Measurements from ENCODE around the gene SFXN4. TPM values are rescaled to one million over a fixed set of nuclear protein-coding genes. Genes with fewer than 3 reads are reported as not detected.
A peak's percentile ranks its signal among the peaks of the same experiment; 100 is the strongest.

Gene SFXN4
- total RNA-seq, 1 donor from 2014 or later = 21.7 TPM

GRCh38 chr10:119178372-119179119, 13.0 kb upstream of the SFXN4 start, which contains the start of gene PRDX3:
PRDX3 (minus strand) TSS chr10:119178812; CDS start chr10:119178790, 22 bp downstream.
- Mint-ChIP-seq H3K27ac (peak within 1 kb of the TSS; percentile 93), H3K4me3 (peak within 1 kb of the TSS; percentile 98), H3K27me3 (no peaks in the 10 kb centered on the region), H3K36me3 (ENCODE audit: low read depth) (peaks cover 31% of the 10 kb centered on the region), H3K4me1 (peaks cover 26% of the 10 kb centered on the region), H3K9me3 (no peaks in the 10 kb centered on the region)
- peak; percentile 99 for ATAC-seq (ENCODE audit: low read depth)
- peak; percentile 92 for DNase-seq
- POLR2A ChIA-PET = interaction anchor here (0.6 to 1.2 kb wide), 2 partner anchors 10 to 103 kb away, joined by 3 to 5 read pairs; no protein-coding TSS in a partner anchor
- intact Hi-C loops (cut with micrococcal nuclease) = loop anchor here (1.0 to 5.0 kb wide), 8 partner anchors 13 to 418 kb away; partner anchors contain the start of genes DENND10, EIF3A, GRK5 and RGS10
- CTCF ChIA-PET = interaction anchor here (1.4 to 2.3 kb wide), 2 partner anchors 20 to 28 kb away, joined by 3 to 7 read pairs; no protein-coding TSS in a partner anchor
- TF ChIP-seq CTCF (IDR thresholded peaks at IDR 0.05) = no peak

- Mint-ChIP-seq H3K4me1 (peaks cover 26% of the 10 kb centered on the region), H3K9me3 (no peaks in the 10 kb centered on the region), H3K4me3 (peak overlapping the region; percentile 98), H3K27ac (peak overlapping the region; percentile 93), H3K36me3 (ENCODE audit: low read depth) (peaks cover 36% of the 10 kb centered on the region), H3K27me3 (no peaks in the 10 kb centered on the region)
- intact Hi-C loops (cut with micrococcal nuclease) = loop anchor here (1.0 to 5.0 kb wide), 8 partner anchors 13 to 419 kb away; partner anchors contain the start of genes DENND10, EIF3A, GRK5 and RGS10
- peak; percentile 7 for ATAC-seq (ENCODE audit: low read depth)
- ChIA-PET CTCF (no interaction called here), POLR2A (interaction anchor here (1.2 kb wide), 1 partner anchor 11 kb away, joined by 3 read pairs; no protein-coding TSS in a partner anchor)
- DNase-seq = no peak
- no peak for TF ChIP-seq CTCF (IDR thresholded peaks at IDR 0.05)
These were observed 12.3 kb upstream of the SFXN4 start for GRCh38 chr10:119177708-119178371.

GRCh38 chr10:119176166-119176565, 10.7 kb upstream of the SFXN4 start:
- Mint-ChIP-seq H3K4me3 (peak overlapping the region; percentile 48), H3K27me3 (no peaks in the 10 kb centered on the region), H3K4me1 (peaks cover 26% of the 10 kb centered on the region), H3K9me3 (no peaks in the 10 kb centered on the region), H3K27ac (no peak overlapping the region), H3K36me3 (ENCODE audit: low read depth) (peaks cover 51% of the 10 kb centered on the region)
- intact Hi-C loops (cut with micrococcal nuclease) = loop anchor here (5.0 kb wide), 1 partner anchor 366 kb away; the partner anchor contains the start of gene RGS10
- ChIA-PET CTCF (no interaction called here), POLR2A (interaction anchor here (0.7 to 1.4 kb wide), 2 partner anchors 12 to 613 kb away, joined by 3 to 10 read pairs; no protein-coding TSS in a partner anchor)
- DNase-seq = no peak
- TF ChIP-seq CTCF (IDR thresholded peaks at IDR 0.05) = no peak
- no peak for ATAC-seq (ENCODE audit: low read depth)

GRCh38 chr10:119174109-119174508, 8.6 kb upstream of the SFXN4 start:
- Mint-ChIP-seq H3K4me3 (no peak overlapping the region), H3K36me3 (ENCODE audit: low read depth) (peaks cover 67% of the 10 kb centered on the region), H3K9me3 (no peaks in the 10 kb centered on the region), H3K27ac (no peak overlapping the region), H3K27me3 (no peaks in the 10 kb centered on the region), H3K4me1 (peaks cover 23% of the 10 kb centered on the region)
- ChIA-PET POLR2A (interaction anchor here (0.7 kb wide), 1 partner anchor 31 kb away, joined by 3 read pairs; no protein-coding TSS in a partner anchor), CTCF (no interaction called here)
- ATAC-seq (ENCODE audit: low read depth) (no peak), DNase-seq (no peak)
- TF ChIP-seq CTCF (IDR thresholded peaks at IDR 0.05) = no peak
- intact Hi-C loops (cut with micrococcal nuclease) = no loop called here
